GM13977 (cell line): Measurements from ENCODE around the gene STX11.

Source experiments
- DNase-seq: peaks from one replicate; pipeline ENCODE4 v3.0.0; 2012; ENCODE audit warnings: low spot score
- CTCF ChIP-seq: IDR thresholded peaks from 2 replicates; pipeline ENCODE4 v1.5.1; 2012; ENCODE audit warnings: mild to moderate bottlenecking, control low read depth; ENCODE audit not compliant: insufficient read depth; ENCODE audit errors: extremely low read depth, missing control alignments
- in situ Hi-C: fragments of 300-500 bp; cut with MboI; formaldehyde crosslinking; loops from one replicate; pipeline ENCODE4 v1.12.0; 2022; ENCODE audit warnings: low sequenced_read_pairs, low pct_unique_long_range_greater_than_20kb, mixed read lengths, inconsistent platforms; ENCODE audit not compliant: unreplicated experiment

STX11 gene

GRCh38 chr6:144234399-144234798 lies 84.1 kb downstream of the STX11 start:
- in situ Hi-C loops: no loop called here
- no peak for TF ChIP-seq CTCF
- DNase-seq: no peak

- DNase-seq: no peak
- in situ Hi-C loops: no loop called here
- TF ChIP-seq CTCF: no peak
Observed at GRCh38 chr6:144234935-144235334, 84.6 kb downstream of the STX11 start.
